Left ventricle myocardium inferior (tissue), 1 donor: ENCODE measurements around the gene SHROOM1. TPM values are rescaled to one million over a fixed set of nuclear protein-coding genes. Genes with fewer than 3 reads are reported as not detected.
A peak's percentile ranks its signal among the peaks of the same experiment; 100 is the strongest.

Experiments used
- DNase-seq: peaks from one replicate; pipeline ENCODE4 v3.0.0-alpha.2; 2020
- H3K27ac ChIP-seq: fragments of 200-600 bp; replicated peaks from 2 replicates; pipeline ENCODE4 v1.8.0; 2021
- H3K27me3 ChIP-seq: fragments of 200-600 bp; 2 replicates; pipeline ENCODE4 v1.8.0; 2021; ENCODE audit warnings: low read depth
- H3K36me3 ChIP-seq: fragments of 200-600 bp; 2 replicates; pipeline ENCODE4 v1.8.0; 2021
- H3K4me1 ChIP-seq: fragments of 200-600 bp; 2 replicates; pipeline ENCODE4 v1.8.0; 2021
- H3K4me3 ChIP-seq: fragments of 200-600 bp; 2 replicates; pipeline ENCODE4 v1.8.0; 2021; ENCODE audit warnings: mild to moderate bottlenecking, moderate library complexity
- H3K9me3 ChIP-seq: fragments of 200-600 bp; replicated peaks from 2 replicates; pipeline ENCODE4 v1.8.0; 2021
- CTCF ChIP-seq: fragments of 200-600 bp; IDR thresholded peaks from 2 replicates; pipeline ENCODE4 v1.8.0; 2021; ENCODE audit warnings: antibody characterized with exemption, mild to moderate bottlenecking, borderline replicate concordance
- intact Hi-C: fragments of 100-400 bp; cut with micrococcal nuclease; formaldehyde crosslinking; loops from one replicate; pipeline ENCODE4 v1.11.0; 2022
- total RNA-seq: library from RNA; stranded (reverse); fragmentation: NEBNext Ultra II Directional; extraction: Animal tissue kit (Norgen Biotek cat#: 25700); gene quantifications from one replicate; pipeline ENCODE4 v1.2.1, GENCODE V29; 2021
- donor health status: DM: no; HTN: yes; CAD: no; lungs with severe emphysema.

SHROOM1 gene
- total RNA-seq, 1 donor from 2014 or later, result 4.9 TPM

GRCh38 chr5:132822650-132823480, 7.6 kb downstream of the SHROOM1 start:
- Histone ChIP-seq H3K27ac (peak overlapping the region; percentile 23), H3K9me3 (no peaks in the 10 kb centered on the region), H3K4me3 (peak overlapping the region; percentile 55), H3K36me3 (peaks cover 4% of the 10 kb centered on the region), H3K4me1 (peaks cover 28% of the 10 kb centered on the region), H3K27me3 (peaks cover 8% of the 10 kb centered on the region)
- DNase-seq, result no peak
- intact Hi-C loops, result no loop called here
- TF ChIP-seq CTCF, result no peak

- H3K36me3 ChIP-seq, result peaks cover 4% of the 10 kb centered on the region
- no peaks in the 10 kb centered on the region for H3K9me3 ChIP-seq
- peaks cover 28% of the 10 kb centered on the region for H3K4me1 ChIP-seq
- no peak for TF ChIP-seq CTCF
- intact Hi-C loops, result no loop called here
- no peak for DNase-seq
- H3K27ac ChIP-seq, result no peak overlapping the region
- H3K27me3 ChIP-seq, result peaks cover 8% of the 10 kb centered on the region
- no peak overlapping the region for H3K4me3 ChIP-seq
Measured at GRCh38 chr5:132821791-132822190, 8.7 kb downstream of the SHROOM1 start.

- Histone ChIP-seq H3K36me3 (peaks cover 4% of the 10 kb centered on the region), H3K9me3 (no peaks in the 10 kb centered on the region), H3K27ac (no peak overlapping the region), H3K4me1 (peaks cover 24% of the 10 kb centered on the region), H3K4me3 (no peak overlapping the region), H3K27me3 (peaks cover 8% of the 10 kb centered on the region)
- TF ChIP-seq CTCF, result no peak
- no peak for DNase-seq
- intact Hi-C loops, result no loop called here
Measured at GRCh38 chr5:132821350-132821749, 9.1 kb downstream of the SHROOM1 start.

- intact Hi-C loops, result no loop called here
- peaks cover 4% of the 10 kb centered on the region for H3K36me3 ChIP-seq
- no peaks in the 10 kb centered on the region for H3K9me3 ChIP-seq
- H3K4me3 ChIP-seq, result peak overlapping the region; percentile 29
- peak; percentile 89 for DNase-seq
- peak; percentile 93 for TF ChIP-seq CTCF
- peaks cover 8% of the 10 kb centered on the region for H3K27me3 ChIP-seq
- no peak overlapping the region for H3K27ac ChIP-seq
- H3K4me1 ChIP-seq, result peaks cover 17% of the 10 kb centered on the region
Measured at GRCh38 chr5:132820162-132820754, 10.2 kb downstream of the SHROOM1 start.

- intact Hi-C loops, result loop anchor here (10.0 kb wide), 1 partner anchor 75 kb away; the partner anchor contains the start of gene CCNI2
- TF ChIP-seq CTCF, result no peak
Measured at GRCh38 chr5:132819468-132819867, 11.0 kb downstream of the SHROOM1 start.

More at GRCh38 chr5:132819468-132819867, 11.0 kb downstream of the SHROOM1 start:
- Histone ChIP-seq H3K27me3 (peaks cover 11% of the 10 kb centered on the region), H3K4me1 (peaks cover 17% of the 10 kb centered on the region), H3K4me3 (peak overlapping the region; percentile 29), H3K9me3 (no peaks in the 10 kb centered on the region), H3K36me3 (peaks cover 2% of the 10 kb centered on the region), H3K27ac (no peak overlapping the region)
- DNase-seq, result no peak
